ENCODE results near the gene EXOC6B. TPM values are rescaled to one million over a fixed set of nuclear protein-coding genes. Genes with fewer than 3 reads are reported as not detected.

Gene EXOC6B
- total RNA-seq, 1 experiment from 2014 or later, result 33.7 TPM

GRCh38 chr2:72153026-72153791 is 672.6 kb downstream of the EXOC6B start:
- Mint-ChIP-seq H3K27ac (no peak overlapping the region), H3K4me1 (peaks cover 16% of the 10 kb centered on the region), H3K4me3 (no peak overlapping the region), H3K27me3 (ENCODE audit: low read depth) (peaks cover 54% of the 10 kb centered on the region), H3K9me3 (no peaks in the 10 kb centered on the region), H3K36me3 (no peaks in the 10 kb centered on the region)
- DNase-seq (ENCODE audit: low spot score) (no peak), ATAC-seq (no peak)
- ChIA-PET POLR2A (no interaction called here), CTCF (interaction anchor here (0.5 to 3.8 kb wide), 11 partner anchors 15 to 1024 kb away, joined by 3 to 17 read pairs (median 4); no protein-coding TSS in a partner anchor)
- TF ChIP-seq KAT7 (CRISPR knock-in tag; IDR thresholded peaks at IDR 0.05; ENCODE audit: borderline replicate concordance), result no peak
- TF ChIP-seq PRRX2 (CRISPR knock-in tag; IDR thresholded peaks at IDR 0.05), result no peak
- TF ChIP-seq GTF2I (CRISPR knock-in tag; conservative IDR thresholded peaks at IDR 0.05), result no peak
- TF ChIP-seq ZNF317 (CRISPR knock-in tag; IDR thresholded peaks at IDR 0.05; ENCODE audit: borderline replicate concordance, low read depth), result no peak
- no peak for TF ChIP-seq E2F4 (CRISPR knock-in tag; IDR thresholded peaks at IDR 0.05; ENCODE audit: borderline replicate concordance, low read depth)
- TF ChIP-seq ZMAT4 (CRISPR knock-in tag; IDR thresholded peaks at IDR 0.05), result no peak
- no peak for TF ChIP-seq JAZF1 (CRISPR knock-in tag; IDR thresholded peaks at IDR 0.05)
- TF ChIP-seq ZSCAN18 (CRISPR knock-in tag; IDR thresholded peaks at IDR 0.05), result no peak
- TF ChIP-seq ZNF138 (CRISPR knock-in tag; conservative IDR thresholded peaks at IDR 0.05), result no peak
- no peak for TF ChIP-seq NR2C2 (CRISPR knock-in tag; IDR thresholded peaks at IDR 0.05)
- no peak for TF ChIP-seq USF1 (CRISPR knock-in tag; IDR thresholded peaks at IDR 0.05)
- TF ChIP-seq PRDM15 (CRISPR knock-in tag; IDR thresholded peaks at IDR 0.05), result no peak
- no peak for TF ChIP-seq CREB1 (CRISPR knock-in tag; IDR thresholded peaks at IDR 0.05)
- TF ChIP-seq TP53 (CRISPR knock-in tag; IDR thresholded peaks at IDR 0.05), result no peak
- TF ChIP-seq ATF1 (CRISPR knock-in tag; IDR thresholded peaks at IDR 0.05), result no peak
- TF ChIP-seq SMAD4 (CRISPR knock-in tag; IDR thresholded peaks at IDR 0.05), result no peak
- no peak for TF ChIP-seq RORB (CRISPR knock-in tag; IDR thresholded peaks at IDR 0.05)
- TF ChIP-seq ESRRA (CRISPR knock-in tag; IDR thresholded peaks at IDR 0.05; ENCODE audit: borderline replicate concordance), result no peak
- TF ChIP-seq MXD4 (CRISPR knock-in tag; IDR thresholded peaks at IDR 0.05; ENCODE audit: borderline replicate concordance), result no peak
